Neural cell (in vitro differentiated cells): ENCODE results near the gene NT5C2.

Experiments used
- CTCF ChIP-seq: fragments of 450-650 bp; IDR thresholded peaks from 2 replicates; pipeline ENCODE4 v1.5.1; 2014; ENCODE audit warnings: antibody characterized with exemption, mild to moderate bottlenecking, moderate library complexity; ENCODE audit not compliant: poor library complexity, severe bottlenecking
- EZH2 ChIP-seq: fragments of 200-600, 300-800 bp; shearing (Covaris generic), sonication (generic); IDR thresholded peaks from 2 replicates; pipeline ENCODE4 v1.6.1; 2014; ENCODE audit warnings: antibody characterized with exemption, low read length, borderline replicate concordance, mild to moderate bottlenecking; ENCODE audit not compliant: insufficient read depth, poor library complexity, severe bottlenecking
- MXI1 ChIP-seq: fragments of 450-650 bp; conservative IDR thresholded peaks from 2 replicates; pipeline ENCODE4 v1.6.1; 2014; ENCODE audit warnings: antibody characterized with exemption, mild to moderate bottlenecking; ENCODE audit not compliant: poor library complexity, severe bottlenecking
- POLR2AphosphoS5 ChIP-seq: IDR thresholded peaks from 2 replicates; pipeline ENCODE4 v1.6.1; 2012
- REST ChIP-seq: IDR thresholded peaks from 2 replicates; pipeline ENCODE4 v1.6.1; 2012; ENCODE audit warnings: borderline replicate concordance

- TF ChIP-seq CTCF (no peak), MXI1 (no peak), POLR2AphosphoS5 (no peak), REST (no peak), EZH2 (no peak)
These were observed 67.5 kb downstream of the NT5C2 start for GRCh38 chr10:103125323-103126267.
